Parathyroid adenoma (tissue), 2 donors: Measurements from ENCODE around the gene RDX.

Experiments
- H2AFZ ChIP-seq: fragments of 300-600 bp; sonication (generic); one replicate; pipeline ENCODE4 v1.7.0; 2017; ENCODE audit warnings: antibody characterized with exemption, mild to moderate bottlenecking
- H3K27ac ChIP-seq: fragments of 300-600 bp; sonication (generic); one replicate; pipeline ENCODE4 v1.7.0; 2017
- H3K27me3 ChIP-seq: fragments of 300-600 bp; sonication (generic); one replicate; pipeline ENCODE4 v1.7.0; 2017; ENCODE audit warnings: low read length; ENCODE audit not compliant: control insufficient read depth, insufficient read depth
- H3K36me3 ChIP-seq: fragments of 300-600 bp; sonication (generic); one replicate; pipeline ENCODE4 v1.7.0; 2017; ENCODE audit warnings: low read length; ENCODE audit not compliant: control insufficient read depth, insufficient read depth
- H3K4me1 ChIP-seq: fragments of 300-600 bp; sonication (generic); one replicate; pipeline ENCODE4 v1.7.0; 2017; ENCODE audit warnings: control low read depth
- H3K4me2 ChIP-seq: fragments of 300-600 bp; sonication (generic); one replicate; pipeline ENCODE4 v1.7.0; 2017; ENCODE audit warnings: low read length
- H3K4me3 ChIP-seq: fragments of 300-600 bp; sonication (generic); one replicate; pipeline ENCODE4 v1.7.0; 2017; ENCODE audit warnings: low read depth, low read length
- H3K79me2 ChIP-seq: fragments of 300-600 bp; sonication (generic); one replicate; pipeline ENCODE4 v1.7.0; 2017; ENCODE audit warnings: control low read depth
- H3K9ac ChIP-seq: fragments of 300-600 bp; sonication (generic); one replicate; pipeline ENCODE4 v1.7.0; 2017; ENCODE audit warnings: mild to moderate bottlenecking
- H3K9me3 ChIP-seq: fragments of 300-600 bp; sonication (generic); one replicate; pipeline ENCODE4 v1.7.0; 2017; ENCODE audit warnings: low read length; ENCODE audit not compliant: control insufficient read depth
- CTCF ChIP-seq: fragments of 300-600 bp; sonication (generic); IDR thresholded peaks from one replicate; pipeline ENCODE4 v1.7.0; 2017; ENCODE audit warnings: antibody characterized with exemption, mild to moderate bottlenecking
- donor health status: primary hyperparathyroidism.

The RDX gene

GRCh38 chr11:110242188-110242587 is 54.2 kb downstream of the RDX start:
- Histone ChIP-seq H3K4me3 (no peak overlapping the region), H3K27me3 (no peaks in the 10 kb centered on the region), H3K79me2 (no peaks in the 10 kb centered on the region), H2AFZ (no peak overlapping the region), H3K27ac (no peak overlapping the region), H3K9ac (no peak overlapping the region), H3K36me3 (no peaks in the 10 kb centered on the region), H3K4me1 (no peaks in the 10 kb centered on the region), H3K9me3 (no peaks in the 10 kb centered on the region), H3K4me2 (no peak overlapping the region)
- TF ChIP-seq CTCF = no peak

GRCh38 chr11:110235966-110236365 is 60.4 kb downstream of the RDX start:
- no peak overlapping the region for H3K9ac ChIP-seq
- H3K4me1 ChIP-seq = no peaks in the 10 kb centered on the region
- H2AFZ ChIP-seq = no peak overlapping the region
- H3K27me3 ChIP-seq = no peaks in the 10 kb centered on the region
- no peak overlapping the region for H3K4me2 ChIP-seq
- H3K36me3 ChIP-seq = no peaks in the 10 kb centered on the region
- no peak overlapping the region for H3K4me3 ChIP-seq
- no peak for TF ChIP-seq CTCF
- H3K79me2 ChIP-seq = no peaks in the 10 kb centered on the region
- no peaks in the 10 kb centered on the region for H3K9me3 ChIP-seq
- no peak overlapping the region for H3K27ac ChIP-seq

- Histone ChIP-seq H3K4me1 (no peaks in the 10 kb centered on the region), H3K79me2 (no peaks in the 10 kb centered on the region), H2AFZ (no peak overlapping the region), H3K27ac (no peak overlapping the region), H3K9me3 (no peaks in the 10 kb centered on the region), H3K36me3 (no peaks in the 10 kb centered on the region), H3K4me3 (no peak overlapping the region), H3K4me2 (no peak overlapping the region), H3K27me3 (no peaks in the 10 kb centered on the region), H3K9ac (no peak overlapping the region)
- TF ChIP-seq CTCF = no peak
Observed at GRCh38 chr11:110230377-110230776, 66.0 kb downstream of the RDX start.

GRCh38 chr11:110219006-110219785 is 77.2 kb downstream of the RDX start:
- Histone ChIP-seq H3K4me2 (no peak overlapping the region), H3K9me3 (no peaks in the 10 kb centered on the region), H3K9ac (no peak overlapping the region), H3K4me3 (no peak overlapping the region), H2AFZ (no peak overlapping the region), H3K79me2 (no peaks in the 10 kb centered on the region), H3K27ac (no peak overlapping the region), H3K27me3 (no peaks in the 10 kb centered on the region), H3K36me3 (no peaks in the 10 kb centered on the region), H3K4me1 (no peaks in the 10 kb centered on the region)
- TF ChIP-seq CTCF = no peak

GRCh38 chr11:110217936-110218335 is 78.5 kb downstream of the RDX start:
- H3K9me3 ChIP-seq = no peaks in the 10 kb centered on the region
- H3K9ac ChIP-seq = no peak overlapping the region
- no peak overlapping the region for H3K4me2 ChIP-seq
- no peaks in the 10 kb centered on the region for H3K4me1 ChIP-seq
- H3K79me2 ChIP-seq = no peaks in the 10 kb centered on the region
- H2AFZ ChIP-seq = no peak overlapping the region
- TF ChIP-seq CTCF = no peak
- no peaks in the 10 kb centered on the region for H3K36me3 ChIP-seq
- H3K27ac ChIP-seq = no peak overlapping the region
- no peak overlapping the region for H3K4me3 ChIP-seq
- no peaks in the 10 kb centered on the region for H3K27me3 ChIP-seq
